Activated CD4-positive, alpha-beta memory T cell treated with anti-CD3 and anti-CD28 coated beads for 36 hours (primary cell): ENCODE results near the gene KIAA1671. TPM values are rescaled to one million over a fixed set of nuclear protein-coding genes. Genes with fewer than 3 reads are reported as not detected.

Experiments
- CTCF ChIA-PET: fragments of 350-600 bp; sonication (Branson Sonifier 250); formaldehyde crosslinking; loops from one replicate; lab custom pipeline; 2021; ENCODE audit warnings: antibody characterized with exemption, inconsistent platforms; lab: Charles Lee
- POLR2A ChIA-PET: fragments of 350-600 bp; sonication (Branson Sonifier 250); formaldehyde crosslinking; loops from one replicate; lab custom pipeline; 2021; ENCODE audit warnings: antibody characterized with exemption; lab: Charles Lee
- DNase-seq: peaks from one replicate; pipeline ENCODE4 v3.0.0-alpha.2; 2020
- H3K27ac Mint-ChIP-seq: one replicate; pipeline ENCODE4 v1.8.0; 2021; ENCODE audit warnings: mixed read lengths
- H3K27me3 Mint-ChIP-seq: one replicate; pipeline ENCODE4 v1.8.0; 2021; ENCODE audit warnings: mixed read lengths
- H3K36me3 Mint-ChIP-seq: one replicate; pipeline ENCODE4 v1.8.0; 2021; ENCODE audit warnings: mixed read lengths
- H3K4me1 Mint-ChIP-seq: one replicate; pipeline ENCODE4 v1.8.0; 2021; ENCODE audit warnings: low read depth, mixed read lengths
- H3K4me3 Mint-ChIP-seq: one replicate; pipeline ENCODE4 v1.8.0; 2021; ENCODE audit warnings: mild to moderate bottlenecking, mixed read lengths
- H3K9me3 Mint-ChIP-seq: one replicate; pipeline ENCODE4 v1.8.0; 2021; ENCODE audit warnings: mixed read lengths
- intact Hi-C: fragments of 100-400 bp; cut with micrococcal nuclease; formaldehyde crosslinking; loops from one replicate; pipeline ENCODE4 v1.15.1; 2023
- total RNA-seq, 2 experiments: library from RNA; stranded (reverse); gene quantifications; one replicate each; pipeline ENCODE4 v1.2.3, GENCODE V29; 2021

The KIAA1671 gene
- total RNA-seq, 2 experiments from 2014 or later = 6.5 to 6.8 TPM

GRCh38 chr22:25134028-25134427 lies 181.5 kb downstream of the KIAA1671 start:
- H3K9me3 Mint-ChIP-seq = no peaks in the 10 kb centered on the region
- peaks cover 4% of the 10 kb centered on the region for H3K36me3 Mint-ChIP-seq
- ChIA-PET POLR2A (no interaction called here), CTCF (no interaction called here)
- H3K27me3 Mint-ChIP-seq = no peaks in the 10 kb centered on the region
- intact Hi-C loops = no loop called here
- H3K4me1 Mint-ChIP-seq = peaks cover 2% of the 10 kb centered on the region
- DNase-seq = no peak
- H3K27ac Mint-ChIP-seq = no peak overlapping the region
- H3K4me3 Mint-ChIP-seq = no peak overlapping the region

GRCh38 chr22:25134451-25134850 lies 181.9 kb downstream of the KIAA1671 start:
- intact Hi-C loops = no loop called here
- no peak overlapping the region for H3K27ac Mint-ChIP-seq
- CTCF ChIA-PET = no interaction called here

GRCh38 chr22:25136953-25137576 lies 184.5 kb downstream of the KIAA1671 start:
- H3K4me1 Mint-ChIP-seq = peaks cover 2% of the 10 kb centered on the region
- DNase-seq = no peak
- no peak overlapping the region for H3K4me3 Mint-ChIP-seq
- ChIA-PET POLR2A (no interaction called here), CTCF (no interaction called here)
- H3K9me3 Mint-ChIP-seq = no peaks in the 10 kb centered on the region
- intact Hi-C loops = no loop called here
- H3K27me3 Mint-ChIP-seq = no peaks in the 10 kb centered on the region
- peaks cover 4% of the 10 kb centered on the region for H3K36me3 Mint-ChIP-seq
- no peak overlapping the region for H3K27ac Mint-ChIP-seq

More at GRCh38 chr22:25134451-25134850, 181.9 kb downstream of the KIAA1671 start:
- Mint-ChIP-seq H3K36me3 (peaks cover 4% of the 10 kb centered on the region), H3K27me3 (no peaks in the 10 kb centered on the region), H3K4me3 (no peak overlapping the region), H3K4me1 (peaks cover 2% of the 10 kb centered on the region), H3K9me3 (no peaks in the 10 kb centered on the region)
- POLR2A ChIA-PET = no interaction called here
- no peak for DNase-seq

- Mint-ChIP-seq H3K27me3 (no peaks in the 10 kb centered on the region), H3K4me3 (no peak overlapping the region), H3K9me3 (no peaks in the 10 kb centered on the region), H3K36me3 (peaks cover 4% of the 10 kb centered on the region), H3K4me1 (peaks cover 2% of the 10 kb centered on the region), H3K27ac (no peak overlapping the region)
- CTCF ChIA-PET = no interaction called here
- DNase-seq = no peak
- intact Hi-C loops = no loop called here
- POLR2A ChIA-PET = no interaction called here
Measured at GRCh38 chr22:25137577-25138525, 185.3 kb downstream of the KIAA1671 start.

GRCh38 chr22:25139062-25139461 lies 186.5 kb downstream of the KIAA1671 start:
- ChIA-PET CTCF (no interaction called here), POLR2A (no interaction called here)
- no peak overlapping the region for H3K4me3 Mint-ChIP-seq
- no peak overlapping the region for H3K27ac Mint-ChIP-seq
- no peaks in the 10 kb centered on the region for H3K27me3 Mint-ChIP-seq
- peaks cover 4% of the 10 kb centered on the region for H3K36me3 Mint-ChIP-seq
- H3K4me1 Mint-ChIP-seq = no peaks in the 10 kb centered on the region
- intact Hi-C loops = no loop called here
- no peaks in the 10 kb centered on the region for H3K9me3 Mint-ChIP-seq
- no peak for DNase-seq

- DNase-seq = no peak
- ChIA-PET CTCF (no interaction called here), POLR2A (no interaction called here)
- no peaks in the 10 kb centered on the region for H3K4me1 Mint-ChIP-seq
- peaks cover 4% of the 10 kb centered on the region for H3K36me3 Mint-ChIP-seq
- H3K9me3 Mint-ChIP-seq = no peaks in the 10 kb centered on the region
- no peaks in the 10 kb centered on the region for H3K27me3 Mint-ChIP-seq
- H3K4me3 Mint-ChIP-seq = no peak overlapping the region
- intact Hi-C loops = no loop called here
- H3K27ac Mint-ChIP-seq = no peak overlapping the region
Measured at GRCh38 chr22:25142102-25142501, 189.6 kb downstream of the KIAA1671 start.

GRCh38 chr22:25143156-25144076 lies 190.9 kb downstream of the KIAA1671 start:
- ChIA-PET CTCF (no interaction called here), POLR2A (no interaction called here)
- H3K9me3 Mint-ChIP-seq = no peaks in the 10 kb centered on the region
- no peaks in the 10 kb centered on the region for H3K27me3 Mint-ChIP-seq
- no peak overlapping the region for H3K27ac Mint-ChIP-seq
- peaks cover under 1% of the 10 kb centered on the region for H3K36me3 Mint-ChIP-seq
- DNase-seq = no peak
- H3K4me3 Mint-ChIP-seq = no peak overlapping the region
- intact Hi-C loops = no loop called here
- no peaks in the 10 kb centered on the region for H3K4me1 Mint-ChIP-seq

GRCh38 chr22:25144522-25144921 lies 192.0 kb downstream of the KIAA1671 start:
- H3K4me3 Mint-ChIP-seq = no peak overlapping the region
- no peaks in the 10 kb centered on the region for H3K9me3 Mint-ChIP-seq
- no peaks in the 10 kb centered on the region for H3K36me3 Mint-ChIP-seq
- ChIA-PET POLR2A (no interaction called here), CTCF (no interaction called here)
- DNase-seq = no peak
- H3K4me1 Mint-ChIP-seq = no peaks in the 10 kb centered on the region
- intact Hi-C loops = no loop called here
- H3K27me3 Mint-ChIP-seq = no peaks in the 10 kb centered on the region
- H3K27ac Mint-ChIP-seq = no peak overlapping the region

GRCh38 chr22:25146307-25146706 lies 193.8 kb downstream of the KIAA1671 start:
- Mint-ChIP-seq H3K4me3 (no peak overlapping the region), H3K4me1 (no peaks in the 10 kb centered on the region), H3K27me3 (no peaks in the 10 kb centered on the region), H3K9me3 (no peaks in the 10 kb centered on the region), H3K36me3 (no peaks in the 10 kb centered on the region), H3K27ac (no peak overlapping the region)
- POLR2A ChIA-PET = no interaction called here
- CTCF ChIA-PET = interaction anchor here (0.5 kb wide), 1 partner anchor 41 kb away, joined by 3 read pairs; no protein-coding TSS in a partner anchor
- intact Hi-C loops = no loop called here
- DNase-seq = no peak

GRCh38 chr22:25146906-25147641 lies 194.6 kb downstream of the KIAA1671 start:
- POLR2A ChIA-PET = no interaction called here
- Mint-ChIP-seq H3K36me3 (no peaks in the 10 kb centered on the region), H3K27ac (no peak overlapping the region), H3K27me3 (no peaks in the 10 kb centered on the region), H3K4me1 (no peaks in the 10 kb centered on the region), H3K4me3 (no peak overlapping the region), H3K9me3 (no peaks in the 10 kb centered on the region)
- CTCF ChIA-PET = interaction anchor here (0.5 kb wide), 1 partner anchor 42 kb away, joined by 3 read pairs; no protein-coding TSS in a partner anchor
- intact Hi-C loops = no loop called here
- no peak for DNase-seq

GRCh38 chr22:25147642-25147928 lies 195.1 kb downstream of the KIAA1671 start:
- H3K9me3 Mint-ChIP-seq = no peaks in the 10 kb centered on the region
- no peak overlapping the region for H3K27ac Mint-ChIP-seq
- no peak overlapping the region for H3K4me3 Mint-ChIP-seq
- H3K4me1 Mint-ChIP-seq = no peaks in the 10 kb centered on the region
- CTCF ChIA-PET = no interaction called here
- no peak for DNase-seq
- intact Hi-C loops = no loop called here
- no peaks in the 10 kb centered on the region for H3K27me3 Mint-ChIP-seq
- H3K36me3 Mint-ChIP-seq = no peaks in the 10 kb centered on the region
- POLR2A ChIA-PET = no interaction called here
